ENCODE measurements around the gene HOXC6.
A peak's percentile ranks its signal among the peaks of the same experiment; 100 is the strongest.

The HOXC6 gene

DNA sequence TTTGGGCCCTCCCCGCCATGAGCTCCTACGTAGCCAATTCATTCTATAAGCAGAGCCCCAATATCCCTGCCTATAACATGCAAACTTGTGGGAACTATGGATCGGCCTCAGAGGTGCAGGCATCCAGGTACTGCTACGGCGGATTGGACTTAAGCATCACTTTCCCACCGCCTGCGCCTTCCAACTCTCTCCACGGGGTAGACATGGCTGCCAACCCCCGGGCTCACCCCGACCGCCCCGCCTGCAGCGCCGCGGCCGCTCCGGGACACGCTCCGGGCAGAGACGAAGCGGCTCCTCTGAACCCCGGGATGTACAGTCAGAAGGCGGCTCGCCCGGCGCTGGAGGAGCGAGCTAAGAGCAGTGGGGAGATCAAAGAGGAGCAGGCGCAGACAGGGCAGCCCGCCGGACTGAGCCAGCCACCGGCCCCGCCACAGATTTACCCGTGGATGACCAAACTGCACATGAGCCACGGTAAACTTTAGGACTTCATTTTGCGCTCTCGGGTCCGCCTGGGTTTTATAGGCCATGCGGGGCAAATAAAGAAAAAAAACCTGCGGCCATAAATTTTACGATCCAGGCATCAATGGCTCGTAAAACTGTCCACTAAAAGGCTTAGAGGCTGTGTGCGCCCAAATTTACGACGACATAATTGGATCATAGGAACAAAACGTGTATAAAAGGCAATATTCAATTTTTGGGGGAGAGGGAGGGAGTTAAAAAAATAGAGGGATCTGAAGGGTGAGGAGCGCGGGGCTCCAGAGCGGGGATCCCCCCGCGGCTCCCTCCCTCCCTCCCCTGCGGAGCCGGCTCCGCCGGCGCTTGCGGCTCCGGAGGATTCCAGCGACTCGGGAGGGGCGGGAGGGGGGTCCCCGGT lies 5.1 kb downstream of the HOXC6 start:
- Mint-ChIP-seq H3K9me3 (no peaks in the 10 kb centered on the region), H3K4me3 (no peak overlapping the region)

GRCh38 chr12:54033980-54034784 lies 5.9 kb downstream of the HOXC6 start:
- H3K4me3 Mint-ChIP-seq: peak overlapping the region; percentile 28
- no peak overlapping the region for H3K27ac Mint-ChIP-seq
- peaks cover 95% of the 10 kb centered on the region for H3K27me3 Mint-ChIP-seq (ENCODE audit: low read depth)

More for the DNA sequence above, 5.1 kb downstream of the HOXC6 start:
- peaks cover 92% of the 10 kb centered on the region for H3K27me3 Mint-ChIP-seq (ENCODE audit: low read depth)
- H3K4me1 Mint-ChIP-seq (ENCODE audit: low read depth): peaks cover 18% of the 10 kb centered on the region
- H3K36me3 Mint-ChIP-seq (ENCODE audit: low read depth): peaks cover 2% of the 10 kb centered on the region
- peak overlapping the region; percentile 55 for H3K27ac Mint-ChIP-seq

GRCh38 chr12:54034785-54035310 lies 6.6 kb downstream of the HOXC6 start:
- peaks cover 15% of the 10 kb centered on the region for H3K4me1 Mint-ChIP-seq (ENCODE audit: low read depth)
- peaks cover 2% of the 10 kb centered on the region for H3K36me3 Mint-ChIP-seq (ENCODE audit: low read depth)
- H3K4me3 Mint-ChIP-seq: no peak overlapping the region
- peak overlapping the region; percentile 62 for H3K27ac Mint-ChIP-seq
- no peaks in the 10 kb centered on the region for H3K9me3 Mint-ChIP-seq
- peaks cover 96% of the 10 kb centered on the region for H3K27me3 Mint-ChIP-seq (ENCODE audit: low read depth)

More at GRCh38 chr12:54033980-54034784, 5.9 kb downstream of the HOXC6 start:
- H3K9me3 Mint-ChIP-seq: no peaks in the 10 kb centered on the region
- peaks cover 2% of the 10 kb centered on the region for H3K36me3 Mint-ChIP-seq (ENCODE audit: low read depth)
- H3K4me1 Mint-ChIP-seq (ENCODE audit: low read depth): peaks cover 15% of the 10 kb centered on the region

GRCh38 chr12:54035568-54036264 lies 7.5 kb downstream of the HOXC6 start:
- H3K27ac Mint-ChIP-seq: no peak overlapping the region
- H3K9me3 Mint-ChIP-seq: no peaks in the 10 kb centered on the region
- peaks cover 97% of the 10 kb centered on the region for H3K27me3 Mint-ChIP-seq (ENCODE audit: low read depth)
- no peaks in the 10 kb centered on the region for H3K36me3 Mint-ChIP-seq (ENCODE audit: low read depth)
- H3K4me3 Mint-ChIP-seq: no peak overlapping the region
- H3K4me1 Mint-ChIP-seq (ENCODE audit: low read depth): peaks cover 12% of the 10 kb centered on the region

DNA sequence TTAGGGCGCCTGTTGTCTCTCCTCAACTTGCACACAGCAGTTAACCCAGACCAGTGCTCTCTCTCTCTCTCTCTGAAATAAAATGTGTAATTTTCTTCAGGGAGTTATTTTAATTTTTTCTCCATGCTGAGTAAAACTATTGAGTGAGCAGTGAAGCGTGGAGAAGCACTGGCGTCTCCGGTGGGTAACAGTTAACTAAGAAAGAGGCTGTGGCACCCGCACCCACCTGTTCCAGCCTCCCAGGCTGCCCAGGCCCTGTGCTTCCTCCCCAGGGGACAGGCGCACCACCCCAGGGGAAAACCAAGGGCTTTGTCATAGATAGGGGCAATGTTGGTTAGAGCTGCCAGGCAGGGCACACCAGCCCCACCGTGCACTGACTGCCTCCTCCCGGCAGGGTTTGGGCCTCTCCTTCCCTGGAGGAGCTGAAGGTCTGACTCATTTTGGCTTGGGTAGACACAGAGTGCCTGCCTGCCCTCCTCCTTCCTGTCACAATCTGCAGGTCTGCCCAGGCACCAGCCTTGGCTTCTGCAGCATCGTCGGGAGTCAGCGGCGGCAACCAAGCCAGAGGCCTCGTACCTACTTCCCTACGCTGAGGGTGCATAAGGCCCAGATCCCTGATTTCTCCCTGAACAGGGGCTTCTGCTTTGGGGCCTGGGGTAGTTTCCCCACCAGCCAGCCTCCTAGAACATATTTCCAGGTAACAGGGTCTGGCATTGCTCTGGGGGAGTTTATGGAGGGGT lies 8.6 kb downstream of the HOXC6 start:
- Mint-ChIP-seq H3K27me3 (ENCODE audit: low read depth) (peaks cover 92% of the 10 kb centered on the region), H3K4me3 (no peak overlapping the region), H3K9me3 (no peaks in the 10 kb centered on the region), H3K36me3 (ENCODE audit: low read depth) (no peaks in the 10 kb centered on the region), H3K4me1 (ENCODE audit: low read depth) (peaks cover 10% of the 10 kb centered on the region), H3K27ac (no peak overlapping the region)

DNA sequence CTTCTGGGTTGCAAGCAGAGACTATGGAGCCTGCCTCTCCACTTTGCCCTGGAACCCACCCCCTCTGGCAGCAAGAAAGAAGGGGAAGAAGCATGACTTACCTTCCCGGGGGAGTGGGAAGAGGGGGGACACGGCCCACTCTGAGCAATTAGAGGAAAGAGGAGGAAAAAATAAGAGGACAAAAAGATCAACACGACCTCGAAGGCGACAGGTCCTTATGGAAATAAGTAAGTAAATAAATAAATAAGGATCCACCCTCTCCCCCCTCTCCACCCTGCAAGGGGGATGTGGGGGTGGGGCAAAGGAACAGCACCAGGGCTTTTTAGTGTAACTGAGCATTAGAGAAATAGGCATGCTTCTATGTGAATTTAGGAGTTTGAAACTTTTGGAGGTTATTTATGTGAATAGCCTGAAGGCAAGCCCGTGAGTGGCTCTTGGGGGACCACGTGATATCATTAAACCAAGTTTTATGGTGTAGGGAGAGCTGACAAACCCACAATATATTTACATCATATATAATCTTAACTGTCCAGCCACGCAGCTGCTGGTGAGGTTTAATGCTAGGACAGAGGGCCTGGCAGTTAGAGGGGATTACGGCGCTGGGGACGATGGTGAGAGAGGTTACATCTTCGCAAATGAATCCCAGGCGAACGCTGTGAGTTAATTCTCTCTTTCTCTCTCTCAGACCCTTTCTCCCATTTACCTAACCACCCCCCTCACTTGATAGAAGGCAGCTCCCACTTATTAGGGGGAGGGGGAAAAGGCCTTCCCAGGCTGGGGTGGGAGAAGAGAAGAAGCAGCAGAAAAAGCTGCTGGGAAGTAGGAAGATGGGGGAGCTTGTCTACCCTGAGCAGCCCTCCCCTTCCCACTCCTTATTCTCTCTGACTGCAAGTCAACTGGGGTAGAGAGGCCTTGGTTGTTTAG lies 9.4 kb downstream of the HOXC6 start:
- Mint-ChIP-seq H3K4me3 (no peak overlapping the region), H3K36me3 (ENCODE audit: low read depth) (no peaks in the 10 kb centered on the region), H3K4me1 (ENCODE audit: low read depth) (peaks cover 7% of the 10 kb centered on the region), H3K27ac (no peak overlapping the region), H3K27me3 (ENCODE audit: low read depth) (peaks cover 92% of the 10 kb centered on the region), H3K9me3 (no peaks in the 10 kb centered on the region)

DNA sequence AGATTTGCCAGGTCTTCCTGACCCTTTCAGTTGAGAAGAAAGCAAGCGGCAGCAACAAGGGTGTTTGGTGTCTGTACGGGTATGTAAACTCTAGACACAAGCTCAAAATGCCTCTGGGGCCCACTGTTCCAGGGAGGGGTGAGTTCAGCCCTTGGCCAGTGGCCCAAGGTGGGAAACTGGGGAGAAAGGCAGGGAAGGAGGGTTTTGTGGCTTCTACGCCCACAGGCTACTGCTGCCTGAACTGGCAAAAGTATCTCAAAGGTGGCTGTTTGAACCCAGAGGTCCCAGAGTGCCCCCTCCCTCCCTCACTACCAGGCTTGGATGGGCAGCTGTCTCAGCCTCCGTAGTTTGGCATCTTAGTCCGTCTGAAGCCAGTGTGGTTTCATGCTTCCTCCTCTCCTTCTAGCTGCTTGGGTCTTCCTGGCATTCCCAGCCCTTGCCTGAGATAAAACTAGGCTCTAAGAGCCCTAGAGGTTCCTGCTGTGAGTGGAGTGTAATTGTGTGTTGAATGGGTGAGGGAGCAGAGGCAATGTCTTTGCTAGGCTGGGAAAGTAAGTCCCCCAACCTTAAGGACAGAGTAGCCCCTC lies 10.1 kb downstream of the HOXC6 start:
- H3K4me3 Mint-ChIP-seq: no peak overlapping the region
- peaks cover 5% of the 10 kb centered on the region for H3K4me1 Mint-ChIP-seq (ENCODE audit: low read depth)
- peaks cover 92% of the 10 kb centered on the region for H3K27me3 Mint-ChIP-seq (ENCODE audit: low read depth)
- no peaks in the 10 kb centered on the region for H3K9me3 Mint-ChIP-seq
- H3K36me3 Mint-ChIP-seq (ENCODE audit: low read depth): no peaks in the 10 kb centered on the region
- no peak overlapping the region for H3K27ac Mint-ChIP-seq

DNA sequence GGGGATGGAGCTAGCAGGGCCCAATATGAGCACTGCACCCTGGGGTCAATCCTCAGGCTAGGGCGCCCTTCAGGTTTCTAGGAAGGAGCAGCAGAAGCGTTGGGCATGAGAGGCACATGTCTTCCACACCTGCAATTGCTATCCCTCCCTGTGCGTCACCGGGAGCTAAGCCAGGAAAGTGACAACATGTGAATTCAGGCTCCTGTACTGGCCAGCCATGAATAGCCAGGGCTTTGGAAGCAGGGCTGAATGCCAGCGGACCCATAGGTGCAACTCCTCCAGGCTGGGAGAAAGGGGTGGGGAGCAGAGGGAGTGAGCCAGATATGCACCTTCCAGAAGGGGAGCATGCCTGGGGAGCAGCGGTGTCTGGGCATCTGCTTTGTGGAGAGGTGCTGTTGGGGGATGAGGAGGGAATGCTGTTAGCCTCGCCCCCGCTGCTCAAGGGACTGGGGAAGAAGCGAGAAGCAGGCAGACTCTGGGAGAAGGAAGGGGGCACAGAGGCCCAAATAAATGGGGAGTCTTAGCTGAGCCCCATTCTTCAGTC lies 10.7 kb downstream of the HOXC6 start:
- H3K4me3 Mint-ChIP-seq: no peak overlapping the region
- no peaks in the 10 kb centered on the region for H3K36me3 Mint-ChIP-seq (ENCODE audit: low read depth)
- peaks cover 5% of the 10 kb centered on the region for H3K4me1 Mint-ChIP-seq (ENCODE audit: low read depth)
- H3K27me3 Mint-ChIP-seq (ENCODE audit: low read depth): peaks cover 94% of the 10 kb centered on the region
- no peak overlapping the region for H3K27ac Mint-ChIP-seq
- H3K9me3 Mint-ChIP-seq: no peaks in the 10 kb centered on the region

DNA sequence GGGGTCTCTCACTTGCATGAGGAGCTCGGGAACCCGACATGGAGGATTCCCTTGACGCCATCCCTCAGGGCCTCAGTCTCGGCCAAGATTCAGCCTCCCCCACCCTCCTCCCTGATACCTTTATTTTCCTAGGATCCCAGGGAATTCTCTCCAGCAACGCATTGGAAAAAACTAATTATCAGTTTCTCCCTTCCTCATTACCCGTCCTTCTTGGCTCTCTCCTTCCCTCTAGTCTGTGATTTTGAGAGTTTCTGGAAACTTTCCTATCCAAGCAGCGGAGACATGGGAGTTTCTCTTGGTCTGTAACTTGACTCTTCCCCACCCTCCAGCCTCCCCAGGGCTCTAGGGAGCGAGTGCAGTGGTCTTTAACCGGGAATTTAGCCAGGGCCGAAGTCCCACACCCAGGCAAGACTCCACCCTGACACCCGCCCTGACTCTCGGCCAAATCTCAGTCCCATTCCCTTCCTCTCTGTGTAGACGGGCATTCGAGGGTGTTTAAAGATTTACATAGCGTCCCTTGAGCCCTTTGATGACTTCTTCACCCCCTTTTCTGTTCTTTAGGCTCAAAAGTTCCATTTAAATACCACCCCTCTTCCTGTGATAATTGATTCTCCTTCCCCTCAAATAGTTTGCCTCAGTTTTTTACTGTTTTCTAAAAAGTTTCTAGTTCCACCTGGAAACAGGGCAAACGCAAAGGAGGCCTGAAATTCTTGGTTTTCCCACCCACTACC lies 11.3 kb downstream of the HOXC6 start:
- peaks cover 7% of the 10 kb centered on the region for H3K4me1 Mint-ChIP-seq (ENCODE audit: low read depth)
- no peaks in the 10 kb centered on the region for H3K36me3 Mint-ChIP-seq (ENCODE audit: low read depth)
- no peak overlapping the region for H3K27ac Mint-ChIP-seq
- no peaks in the 10 kb centered on the region for H3K9me3 Mint-ChIP-seq
- peaks cover 94% of the 10 kb centered on the region for H3K27me3 Mint-ChIP-seq (ENCODE audit: low read depth)
- no peak overlapping the region for H3K4me3 Mint-ChIP-seq

GRCh38 chr12:54040148-54040494 lies 11.9 kb downstream of the HOXC6 start:
- Mint-ChIP-seq H3K27ac (no peak overlapping the region), H3K9me3 (no peaks in the 10 kb centered on the region), H3K27me3 (ENCODE audit: low read depth) (peaks cover 94% of the 10 kb centered on the region), H3K4me3 (no peak overlapping the region), H3K36me3 (ENCODE audit: low read depth) (no peaks in the 10 kb centered on the region), H3K4me1 (ENCODE audit: low read depth) (peaks cover 7% of the 10 kb centered on the region)

GRCh38 chr12:54040648-54041047 lies 12.4 kb downstream of the HOXC6 start:
- H3K36me3 Mint-ChIP-seq (ENCODE audit: low read depth): no peaks in the 10 kb centered on the region
- no peak overlapping the region for H3K4me3 Mint-ChIP-seq
- H3K27me3 Mint-ChIP-seq (ENCODE audit: low read depth): peaks cover 94% of the 10 kb centered on the region

DNA sequence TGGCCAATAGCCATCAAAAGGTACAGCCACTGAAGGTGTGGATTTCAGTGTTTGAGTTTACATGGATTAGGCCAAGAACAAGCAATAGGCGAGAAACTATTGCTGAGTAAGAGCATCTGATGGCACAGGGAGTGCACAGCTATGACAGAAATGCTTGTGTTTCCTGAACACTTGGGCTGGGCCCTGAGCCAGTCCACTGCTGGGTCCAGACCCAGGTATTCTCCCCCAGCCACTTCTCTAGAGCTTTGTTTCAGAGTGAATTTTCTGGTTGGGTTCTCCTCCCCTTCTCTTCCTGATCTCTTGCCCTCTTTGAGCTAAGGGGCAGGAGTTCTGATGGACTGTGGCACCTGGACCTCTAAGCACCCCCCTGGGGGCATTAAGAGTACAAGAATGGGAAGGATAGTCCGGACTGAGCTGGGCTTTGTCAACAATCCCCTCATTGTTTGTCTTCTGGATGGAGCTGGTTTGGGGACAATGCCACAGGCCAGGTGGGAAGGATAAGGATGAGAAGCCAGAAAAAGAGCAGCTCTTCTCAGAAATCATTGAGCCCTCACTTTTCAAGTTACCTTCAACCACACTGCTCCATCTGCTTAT lies 13.0 kb downstream of the HOXC6 start:
- H3K27ac Mint-ChIP-seq: no peak overlapping the region
- H3K36me3 Mint-ChIP-seq (ENCODE audit: low read depth): no peaks in the 10 kb centered on the region
- H3K4me3 Mint-ChIP-seq: no peak overlapping the region
- peaks cover 94% of the 10 kb centered on the region for H3K27me3 Mint-ChIP-seq (ENCODE audit: low read depth)
- no peaks in the 10 kb centered on the region for H3K9me3 Mint-ChIP-seq
- H3K4me1 Mint-ChIP-seq (ENCODE audit: low read depth): peaks cover 7% of the 10 kb centered on the region

More at GRCh38 chr12:54040648-54041047, 12.4 kb downstream of the HOXC6 start:
- no peaks in the 10 kb centered on the region for H3K9me3 Mint-ChIP-seq
- H3K27ac Mint-ChIP-seq: no peak overlapping the region
- peaks cover 7% of the 10 kb centered on the region for H3K4me1 Mint-ChIP-seq (ENCODE audit: low read depth)
